Measurements from ENCODE around the gene OLFM3.

Gene OLFM3

GRCh38 chr1:101992821-101993575 lies 3.7 kb downstream of the OLFM3 start:
- no peak for ATAC-seq
- no peak for TF ChIP-seq ZNF565 (CRISPR knock-in tag; conservative IDR thresholded peaks at IDR 0.05; ENCODE audit: low read depth)

DNA sequence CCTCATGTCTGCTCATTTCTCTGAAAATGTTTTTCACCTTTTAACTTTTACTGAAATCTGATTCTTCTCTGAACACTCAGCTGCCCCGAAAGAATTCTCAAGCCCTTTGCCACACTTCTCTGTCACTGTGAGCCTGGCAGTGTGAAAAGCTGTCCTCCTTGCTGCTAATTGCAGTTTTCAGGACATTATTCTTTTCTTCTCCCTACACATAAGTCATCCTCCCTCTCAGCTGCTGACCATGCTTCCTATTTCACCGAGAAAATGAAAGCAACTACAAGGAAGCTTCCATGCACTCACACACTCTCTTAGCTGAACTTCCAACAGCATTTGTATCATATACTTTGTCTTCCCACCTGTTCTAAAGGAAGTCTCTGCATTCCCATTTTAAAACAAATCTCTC lies 15.8 kb downstream of the OLFM3 start:
- ATAC-seq, result no peak
- no peak for TF ChIP-seq GLIS3 (CRISPR knock-in tag; IDR thresholded peaks at IDR 0.05)
- no peak for TF ChIP-seq ZNF70 (CRISPR knock-in tag; IDR thresholded peaks at IDR 0.05)
- no peak for TF ChIP-seq RARB (CRISPR knock-in tag; IDR thresholded peaks at IDR 0.05)
- TF ChIP-seq SNAI2 (CRISPR knock-in tag; IDR thresholded peaks at IDR 0.05), result no peak
- no peak for TF ChIP-seq ARNTL (CRISPR knock-in tag; IDR thresholded peaks at IDR 0.05; ENCODE audit: borderline replicate concordance, low read depth)
- TF ChIP-seq, protein P1, sequence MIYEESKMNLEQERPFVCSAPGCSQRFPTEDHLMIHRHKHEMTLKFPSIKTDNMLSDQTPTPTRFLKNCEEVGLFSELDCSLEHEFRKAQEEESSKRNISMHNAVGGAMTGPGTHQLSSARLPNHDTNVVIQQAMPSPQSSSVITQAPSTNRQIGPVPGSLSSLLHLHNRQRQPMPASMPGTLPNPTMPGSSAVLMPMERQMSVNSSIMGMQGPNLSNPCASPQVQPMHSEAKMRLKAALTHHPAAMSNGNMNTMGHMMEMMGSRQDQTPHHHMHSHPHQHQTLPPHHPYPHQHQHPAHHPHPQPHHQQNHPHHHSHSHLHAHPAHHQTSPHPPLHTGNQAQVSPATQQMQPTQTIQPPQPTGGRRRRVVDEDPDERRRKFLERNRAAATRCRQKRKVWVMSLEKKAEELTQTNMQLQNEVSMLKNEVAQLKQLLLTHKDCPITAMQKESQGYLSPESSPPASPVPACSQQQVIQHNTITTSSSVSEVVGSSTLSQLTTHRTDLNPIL (CRISPR knock-in tag; IDR thresholded peaks at IDR 0.05; ENCODE audit: low read depth), result no peak
- TF ChIP-seq, protein P2, sequence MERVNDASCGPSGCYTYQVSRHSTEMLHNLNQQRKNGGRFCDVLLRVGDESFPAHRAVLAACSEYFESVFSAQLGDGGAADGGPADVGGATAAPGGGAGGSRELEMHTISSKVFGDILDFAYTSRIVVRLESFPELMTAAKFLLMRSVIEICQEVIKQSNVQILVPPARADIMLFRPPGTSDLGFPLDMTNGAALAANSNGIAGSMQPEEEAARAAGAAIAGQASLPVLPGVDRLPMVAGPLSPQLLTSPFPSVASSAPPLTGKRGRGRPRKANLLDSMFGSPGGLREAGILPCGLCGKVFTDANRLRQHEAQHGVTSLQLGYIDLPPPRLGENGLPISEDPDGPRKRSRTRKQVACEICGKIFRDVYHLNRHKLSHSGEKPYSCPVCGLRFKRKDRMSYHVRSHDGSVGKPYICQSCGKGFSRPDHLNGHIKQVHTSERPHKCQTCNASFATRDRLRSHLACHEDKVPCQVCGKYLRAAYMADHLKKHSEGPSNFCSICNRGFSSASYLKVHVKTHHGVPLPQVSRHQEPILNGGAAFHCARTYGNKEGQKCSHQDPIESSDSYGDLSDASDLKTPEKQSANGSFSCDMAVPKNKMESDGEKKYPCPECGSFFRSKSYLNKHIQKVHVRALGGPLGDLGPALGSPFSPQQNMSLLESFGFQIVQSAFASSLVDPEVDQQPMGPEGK (CRISPR knock-in tag; IDR thresholded peaks at IDR 0.05; ENCODE audit: borderline replicate concordance), result no peak
- no peak for TF ChIP-seq OSR1 (CRISPR knock-in tag; IDR thresholded peaks at IDR 0.05)
- TF ChIP-seq, protein P3, sequence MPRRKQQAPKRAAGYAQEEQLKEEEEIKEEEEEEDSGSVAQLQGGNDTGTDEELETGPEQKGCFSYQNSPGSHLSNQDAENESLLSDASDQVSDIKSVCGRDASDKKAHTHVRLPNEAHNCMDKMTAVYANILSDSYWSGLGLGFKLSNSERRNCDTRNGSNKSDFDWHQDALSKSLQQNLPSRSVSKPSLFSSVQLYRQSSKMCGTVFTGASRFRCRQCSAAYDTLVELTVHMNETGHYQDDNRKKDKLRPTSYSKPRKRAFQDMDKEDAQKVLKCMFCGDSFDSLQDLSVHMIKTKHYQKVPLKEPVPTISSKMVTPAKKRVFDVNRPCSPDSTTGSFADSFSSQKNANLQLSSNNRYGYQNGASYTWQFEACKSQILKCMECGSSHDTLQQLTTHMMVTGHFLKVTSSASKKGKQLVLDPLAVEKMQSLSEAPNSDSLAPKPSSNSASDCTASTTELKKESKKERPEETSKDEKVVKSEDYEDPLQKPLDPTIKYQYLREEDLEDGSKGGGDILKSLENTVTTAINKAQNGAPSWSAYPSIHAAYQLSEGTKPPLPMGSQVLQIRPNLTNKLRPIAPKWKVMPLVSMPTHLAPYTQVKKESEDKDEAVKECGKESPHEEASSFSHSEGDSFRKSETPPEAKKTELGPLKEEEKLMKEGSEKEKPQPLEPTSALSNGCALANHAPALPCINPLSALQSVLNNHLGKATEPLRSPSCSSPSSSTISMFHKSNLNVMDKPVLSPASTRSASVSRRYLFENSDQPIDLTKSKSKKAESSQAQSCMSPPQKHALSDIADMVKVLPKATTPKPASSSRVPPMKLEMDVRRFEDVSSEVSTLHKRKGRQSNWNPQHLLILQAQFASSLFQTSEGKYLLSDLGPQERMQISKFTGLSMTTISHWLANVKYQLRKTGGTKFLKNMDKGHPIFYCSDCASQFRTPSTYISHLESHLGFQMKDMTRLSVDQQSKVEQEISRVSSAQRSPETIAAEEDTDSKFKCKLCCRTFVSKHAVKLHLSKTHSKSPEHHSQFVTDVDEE (CRISPR knock-in tag; IDR thresholded peaks at IDR 0.05), result no peak
- no peak for TF ChIP-seq ISL1 (CRISPR knock-in tag; IDR thresholded peaks at IDR 0.05)
- TF ChIP-seq PPARA (CRISPR knock-in tag; IDR thresholded peaks at IDR 0.05; ENCODE audit: borderline replicate concordance), result no peak
- no peak for TF ChIP-seq ESRRG (CRISPR knock-in tag; IDR thresholded peaks at IDR 0.05)
- TF ChIP-seq BACH2 (CRISPR knock-in tag; IDR thresholded peaks at IDR 0.05; ENCODE audit: borderline replicate concordance), result no peak
- no peak for TF ChIP-seq ZNF565 (CRISPR knock-in tag; conservative IDR thresholded peaks at IDR 0.05; ENCODE audit: low read depth)
- TF ChIP-seq ZFP3 (CRISPR knock-in tag; IDR thresholded peaks at IDR 0.05), result no peak
- TF ChIP-seq, protein P4, sequence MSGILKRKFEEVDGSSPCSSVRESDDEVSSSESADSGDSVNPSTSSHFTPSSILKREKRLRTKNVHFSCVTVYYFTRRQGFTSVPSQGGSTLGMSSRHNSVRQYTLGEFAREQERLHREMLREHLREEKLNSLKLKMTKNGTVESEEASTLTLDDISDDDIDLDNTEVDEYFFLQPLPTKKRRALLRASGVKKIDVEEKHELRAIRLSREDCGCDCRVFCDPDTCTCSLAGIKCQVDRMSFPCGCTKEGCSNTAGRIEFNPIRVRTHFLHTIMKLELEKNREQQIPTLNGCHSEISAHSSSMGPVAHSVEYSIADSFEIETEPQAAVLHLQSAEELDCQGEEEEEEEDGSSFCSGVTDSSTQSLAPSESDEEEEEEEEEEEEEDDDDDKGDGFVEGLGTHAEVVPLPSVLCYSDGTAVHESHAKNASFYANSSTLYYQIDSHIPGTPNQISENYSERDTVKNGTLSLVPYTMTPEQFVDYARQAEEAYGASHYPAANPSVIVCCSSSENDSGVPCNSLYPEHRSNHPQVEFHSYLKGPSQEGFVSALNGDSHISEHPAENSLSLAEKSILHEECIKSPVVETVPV (CRISPR knock-in tag; IDR thresholded peaks at IDR 0.05), result no peak
- TF ChIP-seq ZNF8 (CRISPR knock-in tag; IDR thresholded peaks at IDR 0.05), result no peak
- no peak for TF ChIP-seq POU6F1 (CRISPR knock-in tag; IDR thresholded peaks at IDR 0.05; ENCODE audit: borderline replicate concordance, low read depth)
- TF ChIP-seq TOX (CRISPR knock-in tag; IDR thresholded peaks at IDR 0.05; ENCODE audit: borderline replicate concordance), result no peak
- TF ChIP-seq ZC3H10 (CRISPR knock-in tag; IDR thresholded peaks at IDR 0.05), result no peak

DNA sequence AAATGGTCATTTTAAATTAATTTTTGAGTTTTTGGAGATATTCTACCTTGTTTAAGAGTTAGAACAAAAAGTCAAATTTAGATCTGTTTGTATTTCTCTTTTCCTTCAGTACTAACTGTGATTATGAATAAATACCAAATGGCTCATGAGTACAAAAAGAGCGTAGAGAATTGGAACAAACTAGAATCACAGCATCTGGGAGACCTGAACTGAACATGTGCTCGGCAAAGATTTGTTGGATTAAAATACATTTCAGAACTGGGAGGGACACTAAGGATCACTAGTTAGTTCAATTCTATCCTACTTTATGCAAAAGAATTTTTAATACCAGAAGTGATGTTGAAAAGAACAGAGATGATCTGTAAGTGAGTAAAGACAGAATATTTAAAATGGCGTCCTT lies 19.5 kb downstream of the OLFM3 start:
- TF ChIP-seq ISL1 (CRISPR knock-in tag; IDR thresholded peaks at IDR 0.05), result no peak
- no peak for TF ChIP-seq ZFP30 (CRISPR knock-in tag; IDR thresholded peaks at IDR 0.05)
- no peak for TF ChIP-seq ZFP3 (CRISPR knock-in tag; IDR thresholded peaks at IDR 0.05)
- TF ChIP-seq ZC3H10 (CRISPR knock-in tag; IDR thresholded peaks at IDR 0.05), result no peak
- TF ChIP-seq PPARA (CRISPR knock-in tag; IDR thresholded peaks at IDR 0.05; ENCODE audit: borderline replicate concordance), result no peak
- TF ChIP-seq POU6F1 (CRISPR knock-in tag; IDR thresholded peaks at IDR 0.05; ENCODE audit: borderline replicate concordance, low read depth), result no peak
- TF ChIP-seq ZNF8 (CRISPR knock-in tag; IDR thresholded peaks at IDR 0.05), result no peak
- no peak for ATAC-seq

All from SK-N-SH treated with all-trans-retinoic acid at 6 μM for 48 hours (cell line).